WTC11 (cell line): ENCODE measurements around the gene ATP2A3. TPM values are rescaled to one million over a fixed set of nuclear protein-coding genes. Genes with fewer than 3 reads are reported as not detected.

Experiments used
- ATAC-seq: fragments of 200-7000 bp; cut with Tn5 transposase; 2 replicates; pipeline ENCODE4 v1.10.0; 2021; ENCODE audit warnings: mild to moderate bottlenecking, moderate library complexity
- CTCF ChIA-PET: fragments of 300-600 bp; sonication (Branson Sonifier 250); formaldehyde crosslinking; loops from one replicate; lab custom pipeline; 2021; ENCODE audit warnings: antibody characterized with exemption; lab: Charles Lee
- POLR2A ChIA-PET: fragments of 350-600 bp; sonication (Branson Sonifier 250); formaldehyde crosslinking; loops from one replicate; lab custom pipeline; 2021; ENCODE audit warnings: antibody characterized with exemption; lab: Charles Lee
- DNase-seq: peaks from one replicate; pipeline ENCODE4 v3.0.0; 2021; ENCODE audit warnings: low spot score
- H3K27ac Mint-ChIP-seq: 2 replicates; pipeline ENCODE4 v1.8.0; 2021; ENCODE audit warnings: mixed read lengths
- H3K27me3 Mint-ChIP-seq: 2 replicates; pipeline ENCODE4 v1.8.0; 2021; ENCODE audit warnings: low read depth, mild to moderate bottlenecking, moderate library complexity, mixed read lengths
- H3K36me3 Mint-ChIP-seq: 2 replicates; pipeline ENCODE4 v1.8.0; 2021; ENCODE audit warnings: mixed read lengths
- H3K4me1 Mint-ChIP-seq: 2 replicates; pipeline ENCODE4 v1.8.0; 2022; ENCODE audit warnings: mixed read lengths
- H3K4me3 Mint-ChIP-seq: 2 replicates; pipeline ENCODE4 v1.8.0; 2021; ENCODE audit warnings: mild to moderate bottlenecking, moderate library complexity, mixed read lengths
- H3K9me3 Mint-ChIP-seq: 2 replicates; pipeline ENCODE4 v1.8.0; 2021; ENCODE audit warnings: mixed read lengths
- E2F5 ChIP-seq: sonication (generic); formaldehyde crosslinking; IDR thresholded peaks from 2 replicates; pipeline ENCODE4 v1.8.1; 2022; ENCODE audit warnings: mild to moderate bottlenecking, moderate library complexity, missing genetic modification reagents
- FOXK1 ChIP-seq: sonication (generic); formaldehyde crosslinking; IDR thresholded peaks from 2 replicates; pipeline ENCODE4 v1.8.0; 2022; ENCODE audit warnings: mild to moderate bottlenecking, moderate library complexity, missing genetic modification reagents
- GRHL2 ChIP-seq: fragments of 250-450 bp; sonication (Bioruptor Pico); IDR thresholded peaks from 2 replicates; pipeline ENCODE4 v1.8.0; 2022; ENCODE audit warnings: mild to moderate bottlenecking, moderate library complexity; ENCODE audit not compliant: insufficient replicate concordance, severe bottlenecking
- IRF1 ChIP-seq: sonication (generic); formaldehyde crosslinking; IDR thresholded peaks from 2 replicates; pipeline ENCODE4 v1.8.0; 2023; ENCODE audit warnings: missing genetic modification reagents
- IRF2 ChIP-seq: sonication (generic); formaldehyde crosslinking; IDR thresholded peaks from 2 replicates; pipeline ENCODE4 v1.8.0; 2022; ENCODE audit warnings: low read depth, missing genetic modification reagents, borderline replicate concordance
- KAT7 ChIP-seq: sonication (generic); formaldehyde crosslinking; IDR thresholded peaks from 2 replicates; pipeline ENCODE4 v1.8.1; 2023; ENCODE audit warnings: missing genetic modification reagents, mild to moderate bottlenecking, borderline replicate concordance
- MXD4 ChIP-seq: fragments of 250-450 bp; sonication (Bioruptor Pico); IDR thresholded peaks from 2 replicates; pipeline ENCODE4 v1.8.0; 2021; ENCODE audit warnings: mild to moderate bottlenecking, moderate library complexity, borderline replicate concordance
- MYBL2 ChIP-seq: sonication (generic); formaldehyde crosslinking; IDR thresholded peaks from 2 replicates; pipeline ENCODE4 v1.8.1; 2023; ENCODE audit warnings: mild to moderate bottlenecking, moderate library complexity, missing genetic modification reagents
- PRDM15 ChIP-seq: sonication (generic); formaldehyde crosslinking; IDR thresholded peaks from 2 replicates; pipeline ENCODE4 v1.8.0; 2022; ENCODE audit warnings: missing genetic modification reagents
- PREB ChIP-seq: sonication (generic); formaldehyde crosslinking; IDR thresholded peaks from 2 replicates; pipeline ENCODE4 v1.8.1; 2022; ENCODE audit warnings: mild to moderate bottlenecking, missing genetic modification reagents, moderate library complexity, borderline replicate concordance
- SP1 ChIP-seq: sonication (generic); formaldehyde crosslinking; conservative IDR thresholded peaks from 2 replicates; pipeline ENCODE4 v1.8.1; 2022; ENCODE audit warnings: missing genetic modification reagents
- TCF7 ChIP-seq: sonication (generic); formaldehyde crosslinking; IDR thresholded peaks from 2 replicates; pipeline ENCODE4 v1.8.0; 2022; ENCODE audit warnings: mild to moderate bottlenecking, low read depth, missing genetic modification reagents, moderate library complexity
- TEAD4 ChIP-seq: sonication (generic); formaldehyde crosslinking; IDR thresholded peaks from 2 replicates; pipeline ENCODE4 v1.8.0; 2022; ENCODE audit warnings: mild to moderate bottlenecking, missing genetic modification reagents
- ZBTB21 ChIP-seq: sonication (generic); formaldehyde crosslinking; IDR thresholded peaks from 2 replicates; pipeline ENCODE4 v1.8.1; 2023; ENCODE audit warnings: mild to moderate bottlenecking, missing genetic modification reagents, borderline replicate concordance
- ZNF396 ChIP-seq: fragments of 250-450 bp; sonication (Bioruptor Pico); IDR thresholded peaks from 2 replicates; pipeline ENCODE4 v1.8.0; 2021; ENCODE audit warnings: mild to moderate bottlenecking, moderate library complexity, borderline replicate concordance
- ZSCAN18 ChIP-seq: fragments of 250-450 bp; sonication (Bioruptor Pico); IDR thresholded peaks from 2 replicates; pipeline ENCODE4 v2.1.2; 2022; ENCODE audit warnings: mild to moderate bottlenecking, moderate library complexity
- total RNA-seq: library from RNA; stranded (reverse); gene quantifications from 3 replicates; pipeline ENCODE4 v1.2.3, GENCODE V29; 2021
- TF ChIP-seq, protein P1 (sequence below): sonication (generic); formaldehyde crosslinking; IDR thresholded peaks from 2 replicates; pipeline ENCODE4 v1.8.0; 2023; ENCODE audit warnings: mild to moderate bottlenecking, missing genetic modification reagents
- TF ChIP-seq, protein P2 (sequence below): sonication (generic); formaldehyde crosslinking; IDR thresholded peaks from 2 replicates; pipeline ENCODE4 v1.8.0; 2022; ENCODE audit warnings: mild to moderate bottlenecking, missing genetic modification reagents
- TF ChIP-seq, protein P3 (sequence below): sonication (generic); formaldehyde crosslinking; IDR thresholded peaks from 2 replicates; pipeline ENCODE4 v1.8.1; 2022; ENCODE audit warnings: missing genetic modification reagents, borderline replicate concordance

Gene ATP2A3
- total RNA-seq, 1 experiment from 2014 or later, result 37.8 TPM

DNA sequence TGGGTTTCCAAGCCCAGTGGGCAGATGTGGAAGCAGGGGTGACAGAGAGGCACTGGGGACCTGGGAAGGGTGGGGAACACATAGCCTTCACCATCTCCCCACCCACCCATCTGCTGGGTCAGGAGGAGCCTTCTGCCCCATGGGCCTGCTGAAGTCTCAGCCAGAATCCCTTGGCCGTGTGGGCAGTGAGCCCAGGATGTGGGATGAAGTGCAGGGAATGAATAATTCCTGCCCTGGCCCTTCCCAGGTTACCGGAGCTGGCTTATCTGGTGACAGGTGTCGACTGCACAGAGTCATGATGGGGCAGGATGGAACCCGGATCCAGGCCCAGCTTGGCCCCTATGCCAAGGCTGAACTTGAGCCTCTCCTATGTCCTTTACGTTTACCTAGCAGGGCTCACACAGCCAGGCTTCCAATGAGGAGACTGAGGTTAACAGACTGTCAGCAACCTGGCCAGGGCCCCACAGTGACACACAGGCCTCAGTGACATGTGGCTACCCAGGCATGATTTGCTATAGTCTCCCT is 17.5 kb downstream of the ATP2A3 start:
- H3K4me3 Mint-ChIP-seq, result no peak overlapping the region
- no peaks in the 10 kb centered on the region for H3K9me3 Mint-ChIP-seq
- ATAC-seq, result no peak
- CTCF ChIA-PET, result interaction anchor here (1.1 kb wide), 1 partner anchor 16 kb away, joined by 3 read pairs; no protein-coding TSS in a partner anchor
- TF ChIP-seq GRHL2, result no peak
- no peak for TF ChIP-seq FOXK1
- TF ChIP-seq, all 79 proteins: peak for 0
- Mint-ChIP-seq H3K36me3 (no peaks in the 10 kb centered on the region; the same call in 1 of the 2 replicates), H3K27me3 (no peaks in the 10 kb centered on the region), H3K27ac (no peak overlapping the region), H3K4me1 (peaks cover 6% of the 10 kb centered on the region)
- DNase-seq, result no peak
- POLR2A ChIA-PET, result no interaction called here

GRCh38 chr17:3944485-3945388 is 19.5 kb downstream of the ATP2A3 start:
- Mint-ChIP-seq H3K4me3 (peak overlapping the region; percentile 61), H3K27me3 (no peaks in the 10 kb centered on the region), H3K4me1 (peaks cover 6% of the 10 kb centered on the region), H3K9me3 (no peaks in the 10 kb centered on the region), H3K36me3 (peaks cover 5% of the 10 kb centered on the region; the same call in 1 of the 2 replicates), H3K27ac (no peak overlapping the region; the same call in 1 of the 2 replicates)
- ChIA-PET CTCF (interaction anchor here (0.6 to 2.2 kb wide), 5 partner anchors 10 to 98 kb away, joined by 3 to 9 read pairs (median 6); no protein-coding TSS in a partner anchor), POLR2A (no interaction called here)
- ATAC-seq (peak; percentile 96), DNase-seq (peak; percentile 87)
- TF ChIP-seq, protein P1, sequence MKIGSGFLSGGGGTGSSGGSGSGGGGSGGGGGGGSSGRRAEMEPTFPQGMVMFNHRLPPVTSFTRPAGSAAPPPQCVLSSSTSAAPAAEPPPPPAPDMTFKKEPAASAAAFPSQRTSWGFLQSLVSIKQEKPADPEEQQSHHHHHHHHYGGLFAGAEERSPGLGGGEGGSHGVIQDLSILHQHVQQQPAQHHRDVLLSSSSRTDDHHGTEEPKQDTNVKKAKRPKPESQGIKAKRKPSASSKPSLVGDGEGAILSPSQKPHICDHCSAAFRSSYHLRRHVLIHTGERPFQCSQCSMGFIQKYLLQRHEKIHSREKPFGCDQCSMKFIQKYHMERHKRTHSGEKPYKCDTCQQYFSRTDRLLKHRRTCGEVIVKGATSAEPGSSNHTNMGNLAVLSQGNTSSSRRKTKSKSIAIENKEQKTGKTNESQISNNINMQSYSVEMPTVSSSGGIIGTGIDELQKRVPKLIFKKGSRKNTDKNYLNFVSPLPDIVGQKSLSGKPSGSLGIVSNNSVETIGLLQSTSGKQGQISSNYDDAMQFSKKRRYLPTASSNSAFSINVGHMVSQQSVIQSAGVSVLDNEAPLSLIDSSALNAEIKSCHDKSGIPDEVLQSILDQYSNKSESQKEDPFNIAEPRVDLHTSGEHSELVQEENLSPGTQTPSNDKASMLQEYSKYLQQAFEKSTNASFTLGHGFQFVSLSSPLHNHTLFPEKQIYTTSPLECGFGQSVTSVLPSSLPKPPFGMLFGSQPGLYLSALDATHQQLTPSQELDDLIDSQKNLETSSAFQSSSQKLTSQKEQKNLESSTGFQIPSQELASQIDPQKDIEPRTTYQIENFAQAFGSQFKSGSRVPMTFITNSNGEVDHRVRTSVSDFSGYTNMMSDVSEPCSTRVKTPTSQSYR (CRISPR knock-in tag), result no peak
- TF ChIP-seq ZSCAN18 (CRISPR knock-in tag), result no peak
- TF ChIP-seq, protein P2, sequence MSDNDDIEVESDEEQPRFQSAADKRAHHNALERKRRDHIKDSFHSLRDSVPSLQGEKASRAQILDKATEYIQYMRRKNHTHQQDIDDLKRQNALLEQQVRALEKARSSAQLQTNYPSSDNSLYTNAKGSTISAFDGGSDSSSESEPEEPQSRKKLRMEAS (CRISPR knock-in tag), result 0 out of 2 replicates have a peak, but pooled peaks have one; percentile 10
- TF ChIP-seq, protein P3, sequence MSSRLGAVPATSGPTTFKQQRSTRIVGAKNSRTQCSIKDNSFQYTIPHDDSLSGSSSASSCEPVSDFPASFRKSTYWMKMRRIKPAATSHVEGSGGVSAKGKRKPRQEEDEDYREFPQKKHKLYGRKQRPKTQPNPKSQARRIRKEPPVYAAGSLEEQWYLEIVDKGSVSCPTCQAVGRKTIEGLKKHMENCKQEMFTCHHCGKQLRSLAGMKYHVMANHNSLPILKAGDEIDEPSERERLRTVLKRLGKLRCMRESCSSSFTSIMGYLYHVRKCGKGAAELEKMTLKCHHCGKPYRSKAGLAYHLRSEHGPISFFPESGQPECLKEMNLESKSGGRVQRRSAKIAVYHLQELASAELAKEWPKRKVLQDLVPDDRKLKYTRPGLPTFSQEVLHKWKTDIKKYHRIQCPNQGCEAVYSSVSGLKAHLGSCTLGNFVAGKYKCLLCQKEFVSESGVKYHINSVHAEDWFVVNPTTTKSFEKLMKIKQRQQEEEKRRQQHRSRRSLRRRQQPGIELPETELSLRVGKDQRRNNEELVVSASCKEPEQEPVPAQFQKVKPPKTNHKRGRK (CRISPR knock-in tag), result no peak
- TF ChIP-seq MYBL2, result no peak
- peak; percentile 65 for TF ChIP-seq PRDM15 (CRISPR knock-in tag)
- TF ChIP-seq IRF1 (CRISPR knock-in tag), result no peak
- no peak for TF ChIP-seq ZNF396 (CRISPR knock-in tag)
- no peak for TF ChIP-seq TCF7
- peak; percentile 45; the same call in 1 of the 2 replicates for TF ChIP-seq E2F5
- no peak for TF ChIP-seq ZBTB21
- no peak for TF ChIP-seq MXD4 (CRISPR knock-in tag)
- peak; percentile 86 for TF ChIP-seq SP1 (CRISPR knock-in tag)
- no peak for TF ChIP-seq IRF2 (CRISPR knock-in tag)
- TF ChIP-seq TEAD4 (CRISPR knock-in tag), result no peak
- TF ChIP-seq KAT7 (CRISPR knock-in tag), result no peak
- TF ChIP-seq PREB, result no peak
